ENCODE data around the gene ZNF699. TPM values are rescaled to one million over a fixed set of nuclear protein-coding genes. Genes with fewer than 3 reads are reported as not detected.

Gene ZNF699
- total and polyA plus RNA-seq, 2 of the 13 experiments (the other 11 are each of a cell fraction or from before 2014, with no cell fraction given): 0.33 to 2.2 TPM

DNA sequence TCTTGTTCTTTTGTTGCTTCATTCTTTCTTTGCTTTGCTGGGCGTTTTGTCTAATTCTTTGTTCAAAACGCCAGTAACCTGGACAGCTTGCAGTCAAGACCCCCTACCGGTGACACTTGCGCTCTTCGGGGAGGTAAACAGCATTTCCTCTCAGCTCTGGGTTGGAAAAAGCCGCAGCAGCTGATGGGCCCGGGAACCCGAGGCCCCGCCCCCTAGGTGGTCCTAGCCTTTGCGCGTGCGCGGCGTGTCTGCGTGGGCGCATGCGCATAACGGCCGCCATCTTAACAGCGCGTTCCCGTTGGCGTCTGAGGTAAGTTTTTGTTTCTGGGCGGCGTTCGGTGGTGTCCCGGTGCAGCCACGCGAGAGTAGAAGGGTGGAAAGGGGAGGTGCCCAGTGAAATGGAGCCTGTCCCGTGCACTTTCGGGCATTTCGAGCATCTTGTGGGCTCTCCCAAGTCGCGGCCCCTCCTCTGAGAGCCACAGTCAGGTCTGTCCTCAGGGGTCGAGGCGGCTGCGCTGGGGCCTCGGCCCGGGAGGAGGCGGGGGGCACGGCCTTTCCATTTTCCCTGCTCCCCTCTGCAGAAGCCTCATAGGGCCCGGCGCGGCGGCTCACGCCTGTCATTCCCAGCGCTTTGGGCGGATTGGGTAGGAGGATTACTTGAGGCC is 14.4 kb upstream of the ZNF699 start, which contains the start of gene ZNF559 (continued):
- TF ChIP-seq, protein P1, sequence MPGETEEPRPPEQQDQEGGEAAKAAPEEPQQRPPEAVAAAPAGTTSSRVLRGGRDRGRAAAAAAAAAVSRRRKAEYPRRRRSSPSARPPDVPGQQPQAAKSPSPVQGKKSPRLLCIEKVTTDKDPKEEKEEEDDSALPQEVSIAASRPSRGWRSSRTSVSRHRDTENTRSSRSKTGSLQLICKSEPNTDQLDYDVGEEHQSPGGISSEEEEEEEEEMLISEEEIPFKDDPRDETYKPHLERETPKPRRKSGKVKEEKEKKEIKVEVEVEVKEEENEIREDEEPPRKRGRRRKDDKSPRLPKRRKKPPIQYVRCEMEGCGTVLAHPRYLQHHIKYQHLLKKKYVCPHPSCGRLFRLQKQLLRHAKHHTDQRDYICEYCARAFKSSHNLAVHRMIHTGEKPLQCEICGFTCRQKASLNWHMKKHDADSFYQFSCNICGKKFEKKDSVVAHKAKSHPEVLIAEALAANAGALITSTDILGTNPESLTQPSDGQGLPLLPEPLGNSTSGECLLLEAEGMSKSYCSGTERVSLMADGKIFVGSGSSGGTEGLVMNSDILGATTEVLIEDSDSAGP (CRISPR knock-in tag; IDR thresholded peaks at IDR 0.05; ENCODE audit: borderline replicate concordance): peak; percentile 53; the same call in 1 of the 2 replicates
- TF ChIP-seq, protein P2, sequence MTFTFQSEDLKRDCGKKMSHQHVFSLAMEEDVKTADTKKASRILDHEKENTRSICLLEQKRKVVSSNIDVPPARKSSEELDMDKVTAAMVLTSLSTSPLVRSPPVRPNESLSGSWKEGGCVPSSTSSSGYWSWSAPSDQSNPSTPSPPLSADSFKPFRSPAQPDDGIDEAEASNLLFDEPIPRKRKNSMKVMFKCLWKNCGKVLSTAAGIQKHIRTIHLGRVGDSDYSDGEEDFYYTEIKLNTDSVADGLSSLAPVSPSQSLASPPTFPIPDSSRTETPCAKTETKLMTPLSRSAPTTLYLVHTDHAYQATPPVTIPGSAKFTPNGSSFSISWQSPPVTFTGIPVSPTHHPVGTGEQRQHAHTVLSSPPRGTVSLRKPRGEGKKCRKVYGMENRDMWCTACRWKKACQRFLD (CRISPR knock-in tag; IDR thresholded peaks at IDR 0.05; ENCODE audit: borderline replicate concordance): no peak
- TF ChIP-seq, protein P3, sequence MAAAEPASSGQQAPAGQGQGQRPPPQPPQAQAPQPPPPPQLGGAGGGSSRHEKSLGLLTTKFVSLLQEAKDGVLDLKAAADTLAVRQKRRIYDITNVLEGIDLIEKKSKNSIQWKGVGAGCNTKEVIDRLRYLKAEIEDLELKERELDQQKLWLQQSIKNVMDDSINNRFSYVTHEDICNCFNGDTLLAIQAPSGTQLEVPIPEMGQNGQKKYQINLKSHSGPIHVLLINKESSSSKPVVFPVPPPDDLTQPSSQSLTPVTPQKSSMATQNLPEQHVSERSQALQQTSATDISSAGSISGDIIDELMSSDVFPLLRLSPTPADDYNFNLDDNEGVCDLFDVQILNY (CRISPR knock-in tag; conservative IDR thresholded peaks at IDR 0.05): 0 out of 2 replicates have a peak, but pooled peaks have one; percentile 36
- TF ChIP-seq KLF15 (CRISPR knock-in tag; IDR thresholded peaks at IDR 0.05; ENCODE audit: borderline replicate concordance) (no peak), ZNF768 (CRISPR knock-in tag; IDR thresholded peaks at IDR 0.05) (no peak), SNRNP70 (IDR thresholded peaks at IDR 0.05; ENCODE audit: low read depth, low read length) (no peak), ZSCAN22 (CRISPR knock-in tag; IDR thresholded peaks at IDR 0.05) (no peak), SPEN (CRISPR knock-in tag; IDR thresholded peaks at IDR 0.05; ENCODE audit: low read depth) (peak; percentile 71), ETV6 (CRISPR knock-in tag; conservative IDR thresholded peaks at IDR 0.05) (no peak), ZNF260 (CRISPR knock-in tag; IDR thresholded peaks at IDR 0.05; ENCODE audit: borderline replicate concordance, low read depth) (no peak)
- TF ChIP-seq, protein P4, sequence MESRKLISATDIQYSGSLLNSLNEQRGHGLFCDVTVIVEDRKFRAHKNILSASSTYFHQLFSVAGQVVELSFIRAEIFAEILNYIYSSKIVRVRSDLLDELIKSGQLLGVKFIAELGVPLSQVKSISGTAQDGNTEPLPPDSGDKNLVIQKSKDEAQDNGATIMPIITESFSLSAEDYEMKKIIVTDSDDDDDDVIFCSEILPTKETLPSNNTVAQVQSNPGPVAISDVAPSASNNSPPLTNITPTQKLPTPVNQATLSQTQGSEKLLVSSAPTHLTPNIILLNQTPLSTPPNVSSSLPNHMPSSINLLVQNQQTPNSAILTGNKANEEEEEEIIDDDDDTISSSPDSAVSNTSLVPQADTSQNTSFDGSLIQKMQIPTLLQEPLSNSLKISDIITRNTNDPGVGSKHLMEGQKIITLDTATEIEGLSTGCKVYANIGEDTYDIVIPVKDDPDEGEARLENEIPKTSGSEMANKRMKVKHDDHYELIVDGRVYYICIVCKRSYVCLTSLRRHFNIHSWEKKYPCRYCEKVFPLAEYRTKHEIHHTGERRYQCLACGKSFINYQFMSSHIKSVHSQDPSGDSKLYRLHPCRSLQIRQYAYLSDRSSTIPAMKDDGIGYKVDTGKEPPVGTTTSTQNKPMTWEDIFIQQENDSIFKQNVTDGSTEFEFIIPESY (CRISPR knock-in tag; IDR thresholded peaks at IDR 0.05): no peak
- TF ChIP-seq, protein P5, sequence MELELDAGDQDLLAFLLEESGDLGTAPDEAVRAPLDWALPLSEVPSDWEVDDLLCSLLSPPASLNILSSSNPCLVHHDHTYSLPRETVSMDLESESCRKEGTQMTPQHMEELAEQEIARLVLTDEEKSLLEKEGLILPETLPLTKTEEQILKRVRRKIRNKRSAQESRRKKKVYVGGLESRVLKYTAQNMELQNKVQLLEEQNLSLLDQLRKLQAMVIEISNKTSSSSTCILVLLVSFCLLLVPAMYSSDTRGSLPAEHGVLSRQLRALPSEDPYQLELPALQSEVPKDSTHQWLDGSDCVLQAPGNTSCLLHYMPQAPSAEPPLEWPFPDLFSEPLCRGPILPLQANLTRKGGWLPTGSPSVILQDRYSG (CRISPR knock-in tag; IDR thresholded peaks at IDR 0.05): no peak
- TF ChIP-seq, protein P6, sequence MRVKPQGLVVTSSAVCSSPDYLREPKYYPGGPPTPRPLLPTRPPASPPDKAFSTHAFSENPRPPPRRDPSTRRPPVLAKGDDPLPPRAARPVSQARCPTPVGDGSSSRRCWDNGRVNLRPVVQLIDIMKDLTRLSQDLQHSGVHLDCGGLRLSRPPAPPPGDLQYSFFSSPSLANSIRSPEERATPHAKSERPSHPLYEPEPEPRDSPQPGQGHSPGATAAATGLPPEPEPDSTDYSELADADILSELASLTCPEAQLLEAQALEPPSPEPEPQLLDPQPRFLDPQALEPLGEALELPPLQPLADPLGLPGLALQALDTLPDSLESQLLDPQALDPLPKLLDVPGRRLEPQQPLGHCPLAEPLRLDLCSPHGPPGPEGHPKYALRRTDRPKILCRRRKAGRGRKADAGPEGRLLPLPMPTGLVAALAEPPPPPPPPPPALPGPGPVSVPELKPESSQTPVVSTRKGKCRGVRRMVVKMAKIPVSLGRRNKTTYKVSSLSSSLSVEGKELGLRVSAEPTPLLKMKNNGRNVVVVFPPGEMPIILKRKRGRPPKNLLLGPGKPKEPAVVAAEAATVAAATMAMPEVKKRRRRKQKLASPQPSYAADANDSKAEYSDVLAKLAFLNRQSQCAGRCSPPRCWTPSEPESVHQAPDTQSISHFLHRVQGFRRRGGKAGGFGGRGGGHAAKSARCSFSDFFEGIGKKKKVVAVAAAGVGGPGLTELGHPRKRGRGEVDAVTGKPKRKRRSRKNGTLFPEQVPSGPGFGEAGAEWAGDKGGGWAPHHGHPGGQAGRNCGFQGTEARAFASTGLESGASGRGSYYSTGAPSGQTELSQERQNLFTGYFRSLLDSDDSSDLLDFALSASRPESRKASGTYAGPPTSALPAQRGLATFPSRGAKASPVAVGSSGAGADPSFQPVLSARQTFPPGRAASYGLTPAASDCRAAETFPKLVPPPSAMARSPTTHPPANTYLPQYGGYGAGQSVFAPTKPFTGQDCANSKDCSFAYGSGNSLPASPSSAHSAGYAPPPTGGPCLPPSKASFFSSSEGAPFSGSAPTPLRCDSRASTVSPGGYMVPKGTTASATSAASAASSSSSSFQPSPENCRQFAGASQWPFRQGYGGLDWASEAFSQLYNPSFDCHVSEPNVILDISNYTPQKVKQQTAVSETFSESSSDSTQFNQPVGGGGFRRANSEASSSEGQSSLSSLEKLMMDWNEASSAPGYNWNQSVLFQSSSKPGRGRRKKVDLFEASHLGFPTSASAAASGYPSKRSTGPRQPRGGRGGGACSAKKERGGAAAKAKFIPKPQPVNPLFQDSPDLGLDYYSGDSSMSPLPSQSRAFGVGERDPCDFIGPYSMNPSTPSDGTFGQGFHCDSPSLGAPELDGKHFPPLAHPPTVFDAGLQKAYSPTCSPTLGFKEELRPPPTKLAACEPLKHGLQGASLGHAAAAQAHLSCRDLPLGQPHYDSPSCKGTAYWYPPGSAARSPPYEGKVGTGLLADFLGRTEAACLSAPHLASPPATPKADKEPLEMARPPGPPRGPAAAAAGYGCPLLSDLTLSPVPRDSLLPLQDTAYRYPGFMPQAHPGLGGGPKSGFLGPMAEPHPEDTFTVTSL (CRISPR knock-in tag; IDR thresholded peaks at IDR 0.05; ENCODE audit: borderline replicate concordance): no peak
